Endothelial cell of umbilical vein (primary cell): ENCODE data around the gene AURKA. TPM values are rescaled to one million over a fixed set of nuclear protein-coding genes. Genes with fewer than 3 reads are reported as not detected.

Source experiments
- BruUV-seq: library from RNA; stranded (reverse); fragments of 400-500 nt; replicated peaks from 2 replicates; lab custom pipeline; 2021; lab: Mats Ljungman, UMichigan
- CTCF ChIA-PET: fragments of 300-600, 350-600 bp; sonication (Branson Sonifier 250); formaldehyde crosslinking; loops from one replicate; lab custom pipeline; 2021; ENCODE audit warnings: antibody characterized with exemption, inconsistent platforms; lab: Charles Lee
- POLR2A ChIA-PET: fragments of 300-600, 350-600 bp; sonication (Branson Sonifier 250); formaldehyde crosslinking; loops from one replicate; lab custom pipeline; 2021; ENCODE audit warnings: antibody characterized with exemption, inconsistent platforms; lab: Charles Lee
- DNase-seq: peaks from one replicate; pipeline ENCODE4 v3.0.0-alpha.2; 2011; ENCODE audit warnings: low read depth, low spot score
- FAIRE-seq: peaks from 2 replicates; lab custom pipeline; 2011; peaks lifted over from hg19 to GRCh38; lab: Jason Lieb, UNC
- H2AFZ ChIP-seq: 2 replicates; pipeline ENCODE4 v1.6.0; 2012; ENCODE audit warnings: low read depth, low read length, control low read depth, inconsistent platforms
- H3K27ac ChIP-seq: 2 replicates; pipeline ENCODE4 v1.5.1; 2011; ENCODE audit warnings: low read depth, mild to moderate bottlenecking, control low read depth, low read length, moderate library complexity; ENCODE audit not compliant: insufficient read depth
- H3K27me3 ChIP-seq, 2 experiments: 2 replicates each; pipeline versions ENCODE4 v1.6.0 to v1.6.1; 2011; ENCODE audit warnings: low read length in 2 of 2, mixed read lengths in 1 of 2; ENCODE audit not compliant: control insufficient read depth in 2 of 2, insufficient read depth in 2 of 2
- H3K36me3 ChIP-seq, 2 experiments: 2 replicates in 1 of 2; 3 replicates in 1 of 2; pipeline ENCODE4 v1.5.1; 2011; ENCODE audit warnings: low read length in 2 of 2, mild to moderate bottlenecking in 1 of 2, moderate library complexity in 1 of 2; ENCODE audit not compliant: control insufficient read depth in 2 of 2, insufficient read depth in 2 of 2; ENCODE audit errors: extremely low read depth in 1 of 2
- H3K4me1 ChIP-seq: 3 replicates; pipeline ENCODE4 v1.5.1; 2011; ENCODE audit warnings: mild to moderate bottlenecking, low read length; ENCODE audit not compliant: control insufficient read depth, insufficient read depth; ENCODE audit errors: extremely low read depth
- H3K4me2 ChIP-seq: 2 replicates; pipeline ENCODE4 v1.6.1; 2011; ENCODE audit warnings: low read length, control low read depth, mixed read lengths; ENCODE audit not compliant: insufficient read depth
- H3K4me3 ChIP-seq, 3 experiments: fragments of 200-600 bp in 1 of 3; sonication (generic), shearing (Covaris generic) in 1 of 3; replicated peaks in 1 of 3; 2 replicates each; pipeline ENCODE4 v1.5.1; 2011 to 2016; ENCODE audit warnings: control low read depth in 3 of 3, low read length in 3 of 3, mild to moderate bottlenecking in 2 of 3, inconsistent platforms in 1 of 3, low read depth in 1 of 3, moderate library complexity in 1 of 3; ENCODE audit not compliant: insufficient read depth in 1 of 3
- H3K79me2 ChIP-seq: 2 replicates; pipeline ENCODE4 v1.6.0; 2012; ENCODE audit warnings: low read length, inconsistent platforms; ENCODE audit not compliant: control insufficient read depth, insufficient read depth
- H3K9ac ChIP-seq: replicated peaks from 2 replicates; pipeline ENCODE3; 2011; ENCODE audit warnings: low read length, control low read depth; ENCODE audit not compliant: insufficient read depth; ENCODE audit errors: extremely low read depth
- H3K9me1 ChIP-seq: replicated peaks from 3 replicates; pipeline ENCODE4 v1.6.0; 2011; ENCODE audit warnings: mild to moderate bottlenecking, low read length; ENCODE audit not compliant: control insufficient read depth, insufficient read depth; ENCODE audit errors: extremely low read depth
- H3K9me3 ChIP-seq: replicated peaks from 2 replicates; pipeline ENCODE4 v1.5.1; 2012; ENCODE audit warnings: low read length, inconsistent platforms; ENCODE audit not compliant: control insufficient read depth, insufficient read depth
- H4K20me1 ChIP-seq: replicated peaks from 2 replicates; pipeline ENCODE3; 2011; ENCODE audit warnings: mild to moderate bottlenecking, low read length; ENCODE audit not compliant: control insufficient read depth, insufficient read depth; ENCODE audit errors: extremely low read depth
- EZH2 ChIP-seq: IDR thresholded peaks from 2 replicates; pipeline ENCODE4 v1.6.1; 2012; ENCODE audit warnings: borderline replicate concordance, low read depth, mild to moderate bottlenecking, moderate library complexity, low read length, inconsistent platforms; ENCODE audit not compliant: severe bottlenecking
- FOS ChIP-seq: IDR thresholded peaks from 2 replicates; pipeline ENCODE4 v1.6.1; 2011; ENCODE audit warnings: mild to moderate bottlenecking, low read length, moderate library complexity, borderline replicate concordance; ENCODE audit not compliant: insufficient read depth
- GATA2 ChIP-seq: IDR thresholded peaks from 2 replicates; pipeline ENCODE4 v1.7.0; 2011; ENCODE audit warnings: low read depth, mild to moderate bottlenecking, moderate library complexity, mixed read lengths, low read length; ENCODE audit not compliant: insufficient read length, insufficient read depth
- JUN ChIP-seq: IDR thresholded peaks from 2 replicates; pipeline ENCODE4 v1.6.1; 2011; ENCODE audit warnings: borderline replicate concordance, low read depth; ENCODE audit not compliant: insufficient read length, insufficient read depth
- MYC ChIP-seq: IDR thresholded peaks from one replicate; pipeline ENCODE4 v1.6.1; 2011; ENCODE audit warnings: mild to moderate bottlenecking, low read depth, low read length
- POLR2A ChIP-seq: IDR thresholded peaks from 2 replicates; pipeline ENCODE4 v1.6.1; 2012; ENCODE audit warnings: low read depth, mild to moderate bottlenecking, control low read depth, low read length
- POLR2AphosphoS5 ChIP-seq: IDR thresholded peaks from 2 replicates; pipeline ENCODE4 v1.6.1; 2012; ENCODE audit warnings: low read depth, mild to moderate bottlenecking, control low read depth, low read length, moderate library complexity; ENCODE audit not compliant: insufficient read depth
- dilution Hi-C: fragments of 300-500 bp; cut with MboI; formaldehyde crosslinking; loops from one replicate; pipeline ENCODE4 v1.15.0; 2019; ENCODE audit warnings: low sequenced_read_pairs; ENCODE audit not compliant: extremely low pct_ligation_motif_present
- intact Hi-C: fragments of 100-400 bp; cut with micrococcal nuclease; formaldehyde crosslinking; loops from one replicate; pipeline ENCODE4 v1.10.0; 2022
- polyA plus RNA-seq, 4 experiments: library from polyadenylated mRNA; depleted of rRNA in 3 of 4; stranded (reverse) in 3 of 4; unstranded in 1 of 4; fragments of >200 nt; gene quantifications; 2 replicates each; pipeline versions ENCODE4 v1.2.1 to v1.2.3, GENCODE V29; 2011 to 2012; ENCODE audit warnings: missing spikeins in 1 of 4
- total RNA-seq: library from RNA; stranded (reverse); gene quantifications from 2 replicates; pipeline ENCODE4 v1.2.3, GENCODE V29; 2021
- TF ChIP-seq, protein P1 (sequence below): IDR thresholded peaks from 2 replicates; pipeline ENCODE4 v1.6.1; 2011; ENCODE audit not compliant: insufficient read depth, insufficient read length
- TF ChIP-seq, protein P2 (sequence below), 2 donors: IDR thresholded peaks; 1 replicate in 1 of 2; 2 replicates in 1 of 2; pipeline ENCODE4 v1.5.1; 2011; ENCODE audit warnings: low read length in 2 of 2, mild to moderate bottlenecking in 2 of 2, moderate library complexity in 2 of 2, control low read depth in 1 of 2, inconsistent platforms in 1 of 2, low read depth in 1 of 2; ENCODE audit not compliant: insufficient read depth in 1 of 2; ENCODE audit errors: extremely low read depth in 1 of 2

AURKA gene
- total and polyA plus RNA-seq, 2 donors (not counting 3 experiments of a cell fraction or from before 2014, with no cell fraction given), result 33.1 to 56.9 TPM

GRCh38 chr20:56409521-56409920 is 17.5 kb upstream of the AURKA start:
- no peak overlapping the region for H3K9ac ChIP-seq
- no TSS peak for BruUV-seq
- H2AFZ ChIP-seq, result no peak overlapping the region
- CTCF ChIA-PET, result interaction anchor here (1.0 to 1.7 kb wide), 3 partner anchors 11 to 13 kb away, joined by 4 to 5 read pairs (median 4); no protein-coding TSS in a partner anchor
- no peak overlapping the region for H3K4me2 ChIP-seq
- H3K79me2 ChIP-seq, result peaks cover 2% of the 10 kb centered on the region
- peaks cover 4% of the 10 kb centered on the region for H3K4me1 ChIP-seq
- no peak for FAIRE-seq
- intact Hi-C loops (no loop called here), dilution Hi-C loops (no loop called here)
- H3K9me1 ChIP-seq, result no peaks in the 10 kb centered on the region
- DNase-seq, result no peak
- peaks cover 5 to 7% of the 10 kb centered on the region in 2 experiments for H3K36me3 ChIP-seq
- no peak overlapping the region for H3K27ac ChIP-seq
- no peak overlapping the region for H3K4me3 ChIP-seq
- H3K27me3 ChIP-seq, result no peaks in the 10 kb centered on the region
- H3K9me3 ChIP-seq, result no peaks in the 10 kb centered on the region
- POLR2A ChIA-PET, result no interaction called here
- no peaks in the 10 kb centered on the region for H4K20me1 ChIP-seq
- TF ChIP-seq, protein P1, sequence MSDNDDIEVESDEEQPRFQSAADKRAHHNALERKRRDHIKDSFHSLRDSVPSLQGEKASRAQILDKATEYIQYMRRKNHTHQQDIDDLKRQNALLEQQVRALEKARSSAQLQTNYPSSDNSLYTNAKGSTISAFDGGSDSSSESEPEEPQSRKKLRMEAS, result no peak
- no peak for TF ChIP-seq GATA2
- TF ChIP-seq FOS, result no peak
- no peak for TF ChIP-seq MYC
- no peak for TF ChIP-seq POLR2A
- no peak for TF ChIP-seq JUN
- TF ChIP-seq, protein P2, sequence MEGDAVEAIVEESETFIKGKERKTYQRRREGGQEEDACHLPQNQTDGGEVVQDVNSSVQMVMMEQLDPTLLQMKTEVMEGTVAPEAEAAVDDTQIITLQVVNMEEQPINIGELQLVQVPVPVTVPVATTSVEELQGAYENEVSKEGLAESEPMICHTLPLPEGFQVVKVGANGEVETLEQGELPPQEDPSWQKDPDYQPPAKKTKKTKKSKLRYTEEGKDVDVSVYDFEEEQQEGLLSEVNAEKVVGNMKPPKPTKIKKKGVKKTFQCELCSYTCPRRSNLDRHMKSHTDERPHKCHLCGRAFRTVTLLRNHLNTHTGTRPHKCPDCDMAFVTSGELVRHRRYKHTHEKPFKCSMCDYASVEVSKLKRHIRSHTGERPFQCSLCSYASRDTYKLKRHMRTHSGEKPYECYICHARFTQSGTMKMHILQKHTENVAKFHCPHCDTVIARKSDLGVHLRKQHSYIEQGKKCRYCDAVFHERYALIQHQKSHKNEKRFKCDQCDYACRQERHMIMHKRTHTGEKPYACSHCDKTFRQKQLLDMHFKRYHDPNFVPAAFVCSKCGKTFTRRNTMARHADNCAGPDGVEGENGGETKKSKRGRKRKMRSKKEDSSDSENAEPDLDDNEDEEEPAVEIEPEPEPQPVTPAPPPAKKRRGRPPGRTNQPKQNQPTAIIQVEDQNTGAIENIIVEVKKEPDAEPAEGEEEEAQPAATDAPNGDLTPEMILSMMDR (IDR thresholded peaks at IDR 0.05; ENCODE audit: extremely low read depth in 1 of 2, insufficient read depth in 1 of 2, low read depth in 1 of 2, low read length in 2 of 2), result no peak
- TF ChIP-seq POLR2AphosphoS5, result no peak
- no peak for TF ChIP-seq EZH2
